HUES48 (cell line): ENCODE results near the gene OR51F2.
"Not testable (repeated sequence)": the region's sequence is repeated elsewhere in the genome, so short reads cannot be mapped to it uniquely, and the experiment has no call there.

Source experiments
- H3K27ac ChIP-seq: one replicate; pipeline ENCODE4 v1.7.0; 2013; ENCODE audit warnings: low read depth, low read length, inconsistent platforms
- H3K27me3 ChIP-seq: 2 replicates; pipeline ENCODE4 v1.6.1; 2013; ENCODE audit warnings: mild to moderate bottlenecking, low read length; ENCODE audit not compliant: control insufficient read depth, insufficient read depth
- H3K36me3 ChIP-seq: 2 replicates; pipeline ENCODE4 v1.6.1; 2013; ENCODE audit warnings: low read length; ENCODE audit not compliant: control insufficient read depth, insufficient read depth
- H3K4me1 ChIP-seq: 2 replicates; pipeline ENCODE4 v1.6.1; 2013; ENCODE audit warnings: mild to moderate bottlenecking, low read length; ENCODE audit not compliant: control insufficient read depth, insufficient read depth
- H3K4me3 ChIP-seq: 2 replicates; pipeline ENCODE4 v1.5.1; 2013; ENCODE audit warnings: mild to moderate bottlenecking, low read depth, low read length
- H3K9ac ChIP-seq: 2 replicates; pipeline ENCODE4 v1.6.1; 2013; ENCODE audit warnings: mild to moderate bottlenecking, low read depth, low read length, moderate library complexity
- H3K9me3 ChIP-seq: 2 replicates; pipeline ENCODE4 v1.6.1; 2013; ENCODE audit warnings: low read length; ENCODE audit not compliant: control insufficient read depth, insufficient read depth

Gene OR51F2

GRCh38 chr11:4821021-4821420 is at the start of gene OR51F2:
TSS of gene OR51F2 (plus strand) at chr11:4821321. CDS start at chr11:4821422, 101 bp downstream.
- no peak within 1 kb of the TSS for H3K27ac ChIP-seq
- H3K4me1 ChIP-seq: no peaks in the 10 kb centered on the region
- no peaks in the 10 kb centered on the region for H3K36me3 ChIP-seq
- H3K9me3 ChIP-seq: no peaks in the 10 kb centered on the region
- H3K9ac ChIP-seq: no peak within 1 kb of the TSS
- no peaks in the 10 kb centered on the region for H3K27me3 ChIP-seq
- no peak within 1 kb of the TSS for H3K4me3 ChIP-seq

GRCh38 chr11:4782454-4782853 is 38.7 kb upstream of the OR51F2 start:
- Histone ChIP-seq H3K4me3 (no peak overlapping the region), H3K36me3 (no peaks in the 10 kb centered on the region), H3K4me1 (no peaks in the 10 kb centered on the region), H3K9me3 (peaks cover 3% of the 10 kb centered on the region; the same call in 1 of the 2 replicates), H3K27me3 (no peaks in the 10 kb centered on the region), H3K27ac (no peak overlapping the region), H3K9ac (no peak overlapping the region)

- Histone ChIP-seq H3K9me3 (no peaks in the 10 kb centered on the region), H3K36me3 (no peaks in the 10 kb centered on the region), H3K9ac (no peak overlapping the region), H3K27ac (no peak overlapping the region), H3K4me3 (no peak overlapping the region), H3K4me1 (no peaks in the 10 kb centered on the region), H3K27me3 (no peaks in the 10 kb centered on the region)
Observed at GRCh38 chr11:4797206-4797605, 23.9 kb upstream of the OR51F2 start.

GRCh38 chr11:4798427-4799183 is 22.5 kb upstream of the OR51F2 start:
- H3K27me3 ChIP-seq: no peaks in the 10 kb centered on the region
- no peaks in the 10 kb centered on the region for H3K4me1 ChIP-seq
- H3K9me3 ChIP-seq: no peaks in the 10 kb centered on the region
- no peak overlapping the region for H3K9ac ChIP-seq
- no peak overlapping the region for H3K27ac ChIP-seq
- no peak overlapping the region for H3K4me3 ChIP-seq
- H3K36me3 ChIP-seq: no peaks in the 10 kb centered on the region

GRCh38 chr11:4801316-4801715 is 19.8 kb upstream of the OR51F2 start:
- H3K27ac ChIP-seq, H3K27me3 ChIP-seq, H3K9me3 ChIP-seq, H3K9ac ChIP-seq, H3K36me3 ChIP-seq, H3K4me3 ChIP-seq, H3K4me1 ChIP-seq: not testable (repeated sequence)

GRCh38 chr11:4804280-4804679 is 16.8 kb upstream of the OR51F2 start, which contains the start of gene OR52R1:
TSS of gene OR52R1 (minus strand) at chr11:4804380. CDS start at chr11:4804380, 0 bp downstream.
- Histone ChIP-seq H3K9ac (no peak within 1 kb of the TSS), H3K27ac (no peak within 1 kb of the TSS), H3K27me3 (no peaks in the 10 kb centered on the region), H3K36me3 (no peaks in the 10 kb centered on the region), H3K4me3 (no peak within 1 kb of the TSS), H3K4me1 (no peaks in the 10 kb centered on the region), H3K9me3 (no peaks in the 10 kb centered on the region)

- no peak overlapping the region for H3K27ac ChIP-seq
- no peaks in the 10 kb centered on the region for H3K9me3 ChIP-seq
- no peaks in the 10 kb centered on the region for H3K4me1 ChIP-seq
- H3K9ac ChIP-seq: no peak overlapping the region
- no peaks in the 10 kb centered on the region for H3K36me3 ChIP-seq
- no peak overlapping the region for H3K4me3 ChIP-seq
- H3K27me3 ChIP-seq: no peaks in the 10 kb centered on the region
Observed at GRCh38 chr11:4808476-4808875, 12.6 kb upstream of the OR51F2 start.

GRCh38 chr11:4809246-4809645 is 11.9 kb upstream of the OR51F2 start:
- Histone ChIP-seq H3K9me3 (no peaks in the 10 kb centered on the region), H3K27me3 (no peaks in the 10 kb centered on the region), H3K4me3 (no peak overlapping the region), H3K36me3 (no peaks in the 10 kb centered on the region), H3K4me1 (no peaks in the 10 kb centered on the region), H3K27ac (no peak overlapping the region), H3K9ac (no peak overlapping the region)

GRCh38 chr11:4825132-4825531 is 4.0 kb downstream of the OR51F2 start:
- Histone ChIP-seq H3K27me3 (no peaks in the 10 kb centered on the region), H3K9ac (no peak overlapping the region), H3K4me3 (no peak overlapping the region), H3K4me1 (no peaks in the 10 kb centered on the region), H3K36me3 (no peaks in the 10 kb centered on the region), H3K27ac (no peak overlapping the region), H3K9me3 (no peaks in the 10 kb centered on the region)

- Histone ChIP-seq H3K9ac (no peak overlapping the region), H3K9me3 (no peaks in the 10 kb centered on the region), H3K27ac (no peak overlapping the region), H3K4me1 (no peaks in the 10 kb centered on the region), H3K4me3 (no peak overlapping the region), H3K27me3 (no peaks in the 10 kb centered on the region), H3K36me3 (no peaks in the 10 kb centered on the region)
Observed at GRCh38 chr11:4826425-4826824, 5.3 kb downstream of the OR51F2 start.

GRCh38 chr11:4830346-4830745 is 9.2 kb downstream of the OR51F2 start:
- Histone ChIP-seq H3K27me3 (no peaks in the 10 kb centered on the region), H3K36me3 (no peaks in the 10 kb centered on the region), H3K27ac (no peak overlapping the region), H3K9me3 (no peaks in the 10 kb centered on the region), H3K9ac (no peak overlapping the region), H3K4me1 (no peaks in the 10 kb centered on the region), H3K4me3 (no peak overlapping the region)
